ENCODE measurements around the gene NTSR1.

GRCh38 chr20:62742550-62742949, 33.9 kb downstream of the NTSR1 start:
- TF ChIP-seq POLR2A (IDR thresholded peaks at IDR 0.05) = no peak
- no peak for TF ChIP-seq CTCF (IDR thresholded peaks at IDR 0.05)
- no peak for TF ChIP-seq EP300 (IDR thresholded peaks at IDR 0.05)

All from ovary (tissue), 3 donors.